Measurements from ENCODE around the gene SDSL. TPM values are rescaled to one million over a fixed set of nuclear protein-coding genes. Genes with fewer than 3 reads are reported as not detected.
A peak's percentile ranks its signal among the peaks of the same experiment; 100 is the strongest.

The SDSL gene
- total and polyA plus RNA-seq, 2 of the 13 experiments (the other 11 are each of a cell fraction or from before 2014, with no cell fraction given), result 1.2 to 1.7 TPM

GRCh38 chr12:113418213-113418879 lies 3.8 kb upstream of the SDSL start (continued):
- no peak for TF ChIP-seq ZBED4 (CRISPR knock-in tag; IDR thresholded peaks at IDR 0.05; ENCODE audit: borderline replicate concordance)
- TF ChIP-seq MLXIP (CRISPR knock-in tag; IDR thresholded peaks at IDR 0.05; ENCODE audit: borderline replicate concordance), result no peak
- no peak for TF ChIP-seq BRCA1 (CRISPR knock-in tag; IDR thresholded peaks at IDR 0.05)
- peak; percentile 36; the same call in 1 of the 2 replicates for TF ChIP-seq ZMYM4 (CRISPR knock-in tag; IDR thresholded peaks at IDR 0.05)
- TF ChIP-seq RBM22 (optimal IDR thresholded peaks at IDR 0.05; ENCODE audit: low read length), result no peak
- no peak for TF ChIP-seq ZNF737 (CRISPR knock-in tag; IDR thresholded peaks at IDR 0.05; ENCODE audit: borderline replicate concordance)
- no peak for TF ChIP-seq PAX8 (CRISPR knock-in tag; IDR thresholded peaks at IDR 0.05; ENCODE audit: borderline replicate concordance)
- TF ChIP-seq POGZ (CRISPR knock-in tag; IDR thresholded peaks at IDR 0.05), result no peak
- TF ChIP-seq JUND (CRISPR knock-in tag; IDR thresholded peaks at IDR 0.05), result no peak
- TF ChIP-seq MTF1 (CRISPR knock-in tag; IDR thresholded peaks at IDR 0.05), result no peak
- no peak for TF ChIP-seq KDM5A (IDR thresholded peaks at IDR 0.05; ENCODE audit: borderline replicate concordance, low read length)
- no peak for TF ChIP-seq ZNF253 (CRISPR knock-in tag; IDR thresholded peaks at IDR 0.05; ENCODE audit: borderline replicate concordance)
- no peak for TF ChIP-seq ZBTB33 (CRISPR knock-in tag; IDR thresholded peaks at IDR 0.05)
- 0 out of 2 replicates have a peak, but pooled peaks have one; percentile 20 for TF ChIP-seq ZNF263 (CRISPR knock-in tag; IDR thresholded peaks at IDR 0.05)
- no peak for TF ChIP-seq PBX3 (CRISPR knock-in tag; IDR thresholded peaks at IDR 0.05; ENCODE audit: borderline replicate concordance)
- no peak for TF ChIP-seq ZBTB20 (CRISPR knock-in tag; IDR thresholded peaks at IDR 0.05; ENCODE audit: borderline replicate concordance, low read depth)
- no peak for TF ChIP-seq KAT8 (CRISPR knock-in tag; IDR thresholded peaks at IDR 0.05)
- peak; percentile 83 for TF ChIP-seq ZNF121 (CRISPR knock-in tag; IDR thresholded peaks at IDR 0.05)
- no peak for TF ChIP-seq CCDC6 (CRISPR knock-in tag; IDR thresholded peaks at IDR 0.05)
- TF ChIP-seq CENPT (CRISPR knock-in tag; IDR thresholded peaks at IDR 0.05; ENCODE audit: low read depth), result no peak
